Mononuclear cell (primary cell): ENCODE data around the gene SAP30BP. TPM values are rescaled to one million over a fixed set of nuclear protein-coding genes. Genes with fewer than 3 reads are reported as not detected.
"Not testable (repeated sequence)": the region's sequence is repeated elsewhere in the genome, so short reads cannot be mapped to it uniquely, and the experiment has no call there.

Experiments used
- H3K27me3 ChIP-seq: 2 replicates; pipeline ENCODE4 v1.6.0; 2011; ENCODE audit warnings: low read length, control low read depth; ENCODE audit not compliant: insufficient read depth
- H3K4me1 ChIP-seq: 2 replicates; pipeline ENCODE4 v1.5.1; 2011; ENCODE audit warnings: mild to moderate bottlenecking, low read length, control low read depth; ENCODE audit not compliant: insufficient read depth
- H3K4me3 ChIP-seq: 2 replicates; pipeline ENCODE4 v1.5.1; 2011; ENCODE audit warnings: mild to moderate bottlenecking, low read length, moderate library complexity
- H3K9me3 ChIP-seq: 2 replicates; pipeline ENCODE4 v1.5.1; 2011; ENCODE audit warnings: low read depth, mild to moderate bottlenecking, control low read depth, low read length
- total RNA-seq: library from RNA; depleted of rRNA; stranded (reverse); fragments of >200 nt; gene quantifications from one replicate; pipeline ENCODE4 v1.2.3, GENCODE V29; 2012

The SAP30BP gene
- total RNA-seq, 1 donor: 105 TPM

GRCh38 chr17:75630071-75630917 is 36.8 kb upstream of the SAP30BP start:
- Histone ChIP-seq H3K4me3 (no peak overlapping the region), H3K4me1 (peaks cover 10% of the 10 kb centered on the region), H3K27me3 (no peaks in the 10 kb centered on the region), H3K9me3 (no peaks in the 10 kb centered on the region)

- no peaks in the 10 kb centered on the region for H3K27me3 ChIP-seq
- no peaks in the 10 kb centered on the region for H3K9me3 ChIP-seq
Observed at GRCh38 chr17:75631353-75631752, 35.8 kb upstream of the SAP30BP start.

GRCh38 chr17:75632428-75632827 is 34.7 kb upstream of the SAP30BP start:
- no peaks in the 10 kb centered on the region for H3K27me3 ChIP-seq

More at GRCh38 chr17:75631353-75631752, 35.8 kb upstream of the SAP30BP start:
- H3K4me1 ChIP-seq: peaks cover 10% of the 10 kb centered on the region
- H3K4me3 ChIP-seq: no peak overlapping the region

GRCh38 chr17:75632863-75633485 is 34.2 kb upstream of the SAP30BP start, which contains the start of gene SMIM5:
TSS of gene SMIM5 (plus strand) at chr17:75633434. CDS start at chr17:75640202, 6,768 bp downstream.
- H3K4me1 ChIP-seq: peaks cover 10% of the 10 kb centered on the region
- no peaks in the 10 kb centered on the region for H3K9me3 ChIP-seq
- H3K27me3 ChIP-seq: no peaks in the 10 kb centered on the region
- H3K4me3 ChIP-seq: no peak within 1 kb of the TSS

More at GRCh38 chr17:75632428-75632827, 34.7 kb upstream of the SAP30BP start:
- peaks cover 10% of the 10 kb centered on the region for H3K4me1 ChIP-seq
- no peaks in the 10 kb centered on the region for H3K9me3 ChIP-seq
- no peak overlapping the region for H3K4me3 ChIP-seq

- Histone ChIP-seq H3K4me1 (peaks cover 10% of the 10 kb centered on the region), H3K27me3 (no peaks in the 10 kb centered on the region), H3K9me3 (no peaks in the 10 kb centered on the region), H3K4me3 (no peak overlapping the region)
Observed at GRCh38 chr17:75633486-75634375, 33.4 kb upstream of the SAP30BP start.

- H3K9me3 ChIP-seq: no peaks in the 10 kb centered on the region
- no peaks in the 10 kb centered on the region for H3K27me3 ChIP-seq
- no peak overlapping the region for H3K4me3 ChIP-seq
- peaks cover 10% of the 10 kb centered on the region for H3K4me1 ChIP-seq
Observed at GRCh38 chr17:75634376-75634740, 32.8 kb upstream of the SAP30BP start.

- peaks cover 10% of the 10 kb centered on the region for H3K4me1 ChIP-seq
- H3K27me3 ChIP-seq: no peaks in the 10 kb centered on the region
- no peaks in the 10 kb centered on the region for H3K9me3 ChIP-seq
- no peak overlapping the region for H3K4me3 ChIP-seq
Observed at GRCh38 chr17:75634754-75635609, 32.2 kb upstream of the SAP30BP start.

- Histone ChIP-seq H3K4me1 (peaks cover 10% of the 10 kb centered on the region), H3K9me3 (no peaks in the 10 kb centered on the region), H3K4me3 (no peak overlapping the region), H3K27me3 (no peaks in the 10 kb centered on the region)
Observed at GRCh38 chr17:75635610-75636202, 31.4 kb upstream of the SAP30BP start.

GRCh38 chr17:75636381-75637142 is 30.6 kb upstream of the SAP30BP start:
- no peak overlapping the region for H3K4me3 ChIP-seq
- no peaks in the 10 kb centered on the region for H3K27me3 ChIP-seq
- peaks cover 10% of the 10 kb centered on the region for H3K4me1 ChIP-seq
- H3K9me3 ChIP-seq: no peaks in the 10 kb centered on the region

GRCh38 chr17:75637143-75637538 is 30.0 kb upstream of the SAP30BP start:
- no peaks in the 10 kb centered on the region for H3K9me3 ChIP-seq
- no peak overlapping the region for H3K4me3 ChIP-seq
- H3K4me1 ChIP-seq: peaks cover 10% of the 10 kb centered on the region
- H3K27me3 ChIP-seq: no peaks in the 10 kb centered on the region

GRCh38 chr17:75637551-75637950 is 29.6 kb upstream of the SAP30BP start:
- no peak overlapping the region for H3K4me3 ChIP-seq
- no peaks in the 10 kb centered on the region for H3K9me3 ChIP-seq
- H3K27me3 ChIP-seq: no peaks in the 10 kb centered on the region
- peaks cover 10% of the 10 kb centered on the region for H3K4me1 ChIP-seq

- H3K4me3 ChIP-seq, H3K9me3 ChIP-seq, H3K27me3 ChIP-seq: not testable (repeated sequence)
- H3K4me1 ChIP-seq: peaks cover 10% of the 10 kb centered on the region
Observed at GRCh38 chr17:75638039-75638438, 29.1 kb upstream of the SAP30BP start.

- no peaks in the 10 kb centered on the region for H3K27me3 ChIP-seq
- no peaks in the 10 kb centered on the region for H3K9me3 ChIP-seq
- H3K4me3 ChIP-seq: no peak overlapping the region
- H3K4me1 ChIP-seq: peaks cover 2% of the 10 kb centered on the region
Observed at GRCh38 chr17:75638893-75639292, 28.2 kb upstream of the SAP30BP start.
